H1 (cell line): ENCODE data around the gene ASH1L. TPM values are rescaled to one million over a fixed set of nuclear protein-coding genes. Genes with fewer than 3 reads are reported as not detected.

ENCODE experiments used
- CTCF ChIA-PET: fragments of 300-600 bp; sonication (Branson Sonifier 250); formaldehyde crosslinking; loops from one replicate; lab custom pipeline; 2021; ENCODE audit not compliant: partially characterized antibody; lab: Charles Lee
- POLR2A ChIA-PET: fragments of 300-600 bp; sonication (Branson Sonifier 250); formaldehyde crosslinking; loops from one replicate; lab custom pipeline; 2021; ENCODE audit warnings: inconsistent platforms; ENCODE audit not compliant: partially characterized antibody; lab: Charles Lee
- DNase-seq, 2 experiments: peaks; one replicate each; pipeline versions ENCODE4 v3.0.0 to v3.0.0-alpha.2; 2010 to 2022; ENCODE audit warnings: low spot score in 2 of 2, low read depth in 1 of 2, mixed read lengths in 1 of 2
- FAIRE-seq: peaks from 2 replicates; lab custom pipeline; 2011; peaks lifted over from hg19 to GRCh38; lab: Jason Lieb, UNC
- H2AFZ ChIP-seq: 2 replicates; pipeline ENCODE4 v1.8.1; 2012; ENCODE audit warnings: low read length, inconsistent platforms
- H2AK5ac ChIP-seq: 2 replicates; pipeline ENCODE4 v1.6.1; 2013; ENCODE audit warnings: low read depth, low read length
- H2BK120ac ChIP-seq: replicated peaks from 2 replicates; pipeline ENCODE3; 2013; ENCODE audit warnings: low read depth, low read length, inconsistent platforms
- H2BK12ac ChIP-seq: 2 replicates; pipeline ENCODE4 v1.6.1; 2013; ENCODE audit warnings: low read depth, low read length
- H2BK15ac ChIP-seq: 2 replicates; pipeline ENCODE4 v1.6.1; 2013; ENCODE audit warnings: low read length
- H2BK20ac ChIP-seq: 2 replicates; pipeline ENCODE4 v1.6.1; 2013; ENCODE audit warnings: low read length
- H2BK5ac ChIP-seq: 2 replicates; pipeline ENCODE4 v1.6.1; 2013; ENCODE audit warnings: low read depth, low read length
- H3K14ac ChIP-seq: 2 replicates; pipeline ENCODE4 v1.6.1; 2013; ENCODE audit warnings: inconsistent platforms; ENCODE audit not compliant: insufficient read length
- H3K18ac ChIP-seq: 2 replicates; pipeline ENCODE4 v1.6.1; 2013; ENCODE audit warnings: low read length; ENCODE audit errors: extremely low read depth
- H3K23ac ChIP-seq: 2 replicates; pipeline ENCODE4 v1.6.1; 2013; ENCODE audit warnings: inconsistent platforms; ENCODE audit not compliant: insufficient read length
- H3K23me2 ChIP-seq: 2 replicates; pipeline ENCODE4 v1.6.1; 2013; ENCODE audit warnings: low read depth, low read length
- H3K27ac ChIP-seq: 2 replicates; pipeline ENCODE4 v1.6.1; 2011; ENCODE audit warnings: low read depth, low read length, inconsistent platforms
- H3K27me3 ChIP-seq, 4 experiments: replicated peaks in 1 of 4; 1 replicate in 1 of 4; 2 replicates in 3 of 4; pipeline versions ENCODE4 v1.6.1 to v1.8.1; 2011 to 2013; ENCODE audit warnings: low read length in 3 of 4, mild to moderate bottlenecking in 3 of 4, inconsistent platforms in 2 of 4, mixed read lengths in 2 of 4, moderate library complexity in 1 of 4; ENCODE audit not compliant: control insufficient read depth in 3 of 4, insufficient read depth in 3 of 4; ENCODE audit errors: extremely low read depth in 1 of 4
- H3K36me3 ChIP-seq, 4 experiments: 2 replicates each; pipeline versions ENCODE4 v1.6.1 to v1.8.1; 2011 to 2013; ENCODE audit warnings: mild to moderate bottlenecking in 4 of 4, low read length in 3 of 4, moderate library complexity in 2 of 4, control low read depth in 1 of 4, inconsistent platforms in 1 of 4; ENCODE audit not compliant: insufficient read depth in 4 of 4, control insufficient read depth in 2 of 4
- H3K4ac ChIP-seq: replicated peaks from 2 replicates; pipeline ENCODE3; 2013; ENCODE audit warnings: low read length, low read depth, mixed read lengths, inconsistent platforms; ENCODE audit not compliant: insufficient read length
- H3K4me1 ChIP-seq, 4 experiments: replicated peaks in 1 of 4; 1 replicate in 1 of 4; 2 replicates in 3 of 4; pipeline versions ENCODE4 v1.6.1 to v1.8.1; 2011 to 2013; ENCODE audit warnings: low read length in 3 of 4, inconsistent platforms in 2 of 4, mixed read lengths in 1 of 4; ENCODE audit not compliant: insufficient read depth in 4 of 4, control insufficient read depth in 3 of 4
- H3K4me2 ChIP-seq, 2 experiments: 2 replicates each; pipeline versions ENCODE4 v1.6.1 to v1.8.1; 2011 to 2013; ENCODE audit warnings: low read depth in 2 of 2, low read length in 2 of 2, control low read depth in 1 of 2, inconsistent platforms in 1 of 2, mild to moderate bottlenecking in 1 of 2; ENCODE audit not compliant: insufficient read depth in 1 of 2
- H3K4me3 ChIP-seq, 4 experiments: fragments of 200-600, 300-600 bp in 1 of 4; sonication (generic), shearing (Covaris generic), sonication (Bioruptor Twin) in 1 of 4; 2 replicates each; pipeline versions ENCODE4 v1.5.1 to v1.8.1; 2011 to 2016; ENCODE audit warnings: low read length in 4 of 4, low read depth in 3 of 4, control low read depth in 2 of 4, inconsistent platforms in 2 of 4, mild to moderate bottlenecking in 2 of 4, mixed read lengths in 1 of 4, moderate library complexity in 1 of 4; ENCODE audit not compliant: insufficient read depth in 2 of 4; ENCODE audit errors: extremely low read depth in 1 of 4
- H3K56ac ChIP-seq: replicated peaks from 2 replicates; pipeline ENCODE3; 2013; ENCODE audit warnings: low read depth, mild to moderate bottlenecking, mixed read lengths, low read length, inconsistent platforms; ENCODE audit not compliant: insufficient read length
- H3K79me1 ChIP-seq: 2 replicates; pipeline ENCODE4 v1.6.1; 2013; ENCODE audit warnings: low read depth, low read length, control low read depth
- H3K79me2 ChIP-seq, 2 experiments: 2 replicates each; pipeline versions ENCODE4 v1.6.1 to v1.8.1; 2012 to 2013; ENCODE audit warnings: low read length in 2 of 2, mild to moderate bottlenecking in 2 of 2, inconsistent platforms in 1 of 2; ENCODE audit not compliant: insufficient read depth in 2 of 2, control insufficient read depth in 1 of 2
- H3K9ac ChIP-seq, 4 experiments: replicated peaks in 1 of 4; 1 replicate in 1 of 4; 2 replicates in 3 of 4; pipeline versions ENCODE4 v1.6.1 to v1.8.1; 2011 to 2013; ENCODE audit warnings: low read depth in 3 of 4, low read length in 3 of 4, control low read depth in 2 of 4, mild to moderate bottlenecking in 2 of 4, moderate library complexity in 2 of 4, inconsistent platforms in 1 of 4; ENCODE audit errors: extremely low read depth in 1 of 4
- H3K9me3 ChIP-seq, 2 experiments: 2 replicates each; pipeline versions ENCODE4 v1.6.1 to v1.8.1; 2012 to 2013; ENCODE audit warnings: mild to moderate bottlenecking in 2 of 2, moderate library complexity in 2 of 2, control low read depth in 1 of 2, inconsistent platforms in 1 of 2, low read depth in 1 of 2, low read length in 1 of 2, mixed read lengths in 1 of 2; ENCODE audit not compliant: insufficient read depth in 2 of 2
- H4K20me1 ChIP-seq, 2 experiments: replicated peaks in 1 of 2; 2 replicates each; pipeline versions ENCODE3 to v1.8.1; 2011 to 2013; ENCODE audit warnings: inconsistent platforms in 2 of 2, low read length in 2 of 2, mild to moderate bottlenecking in 1 of 2; ENCODE audit not compliant: insufficient read depth in 2 of 2, control insufficient read depth in 1 of 2
- H4K5ac ChIP-seq: 2 replicates; pipeline ENCODE4 v1.6.1; 2013; ENCODE audit warnings: low read length, low read depth, mixed read lengths, inconsistent platforms; ENCODE audit not compliant: insufficient read length
- H4K8ac ChIP-seq: 2 replicates; pipeline ENCODE4 v1.8.0; 2013; ENCODE audit warnings: mild to moderate bottlenecking, moderate library complexity, low read length, inconsistent platforms; ENCODE audit not compliant: insufficient read depth; ENCODE audit errors: extremely low read depth
- H4K91ac ChIP-seq: replicated peaks from 2 replicates; pipeline ENCODE3; 2013; ENCODE audit warnings: low read length, mixed read lengths, inconsistent platforms; ENCODE audit not compliant: insufficient read length
- BRCA1 ChIP-seq: IDR thresholded peaks from 2 replicates; pipeline ENCODE4 v1.6.1; 2012; ENCODE audit warnings: low read depth, low read length, improper control_type of control experiment
- CEBPB ChIP-seq: IDR thresholded peaks from 2 replicates; pipeline ENCODE4 v1.6.1; 2012; ENCODE audit warnings: low read depth, low read length
- CTCF ChIP-seq, 3 experiments: IDR thresholded peaks; 1 replicate in 2 of 3; 2 replicates in 1 of 3; pipeline versions ENCODE4 v1.5.1 to v1.6.1; 2011; ENCODE audit warnings: low read length in 3 of 3, mild to moderate bottlenecking in 3 of 3, inconsistent platforms in 2 of 3, low read depth in 1 of 3, moderate library complexity in 1 of 3; ENCODE audit not compliant: insufficient read depth in 1 of 3; ENCODE audit errors: control extremely low read depth in 1 of 3
- KDM1A ChIP-seq: fragments of 200-600, 300-600 bp; sonication (generic); IDR thresholded peaks from 2 replicates; pipeline ENCODE4 v1.7.1; 2016; ENCODE audit warnings: mild to moderate bottlenecking, low read length, borderline replicate concordance
- RAD21 ChIP-seq, 2 experiments: IDR thresholded peaks in 1 of 2; conservative IDR thresholded peaks in 1 of 2; 2 replicates each; pipeline ENCODE4 v1.6.1; 2011; ENCODE audit warnings: low read depth in 2 of 2, low read length in 2 of 2, improper control_type of control experiment in 1 of 2, inconsistent platforms in 1 of 2, mild to moderate bottlenecking in 1 of 2, moderate library complexity in 1 of 2
- RFX5 ChIP-seq: IDR thresholded peaks from 2 replicates; pipeline ENCODE4 v1.6.1; 2011; ENCODE audit warnings: low read depth, low read length, improper control_type of control experiment, borderline replicate concordance
- SIRT6 ChIP-seq: IDR thresholded peaks from one replicate; pipeline ENCODE4 v1.7.1; 2012; ENCODE audit warnings: low read length, inconsistent platforms
- SUZ12 ChIP-seq: fragments of 200-600 bp; sonication (generic); IDR thresholded peaks from 2 replicates; pipeline ENCODE4 v1.6.1; 2012; ENCODE audit warnings: mild to moderate bottlenecking, inconsistent platforms, low read length, moderate library complexity, mixed read lengths
- TCF12 ChIP-seq: IDR thresholded peaks from 2 replicates; pipeline ENCODE4 v1.6.1; 2011; ENCODE audit warnings: low read depth, mild to moderate bottlenecking, low read length
- WGBS, 2 experiments: shearing (Covaris generic) in 1 of 2; methylation state at CpG; one replicate each; pipeline versions ENCODE4 v1.1.6 to v1.1.7; 2013 to 2015; ENCODE audit warnings: low lambda C conversion rate in 2 of 2, mixed read lengths in 2 of 2, inconsistent platforms in 1 of 2, low coverage in 1 of 2, missing lambda C conversion rate in 1 of 2; ENCODE audit not compliant: insufficient replicate concordance in 2 of 2, insufficient coverage in 1 of 2, insufficient read length in 1 of 2; ENCODE audit errors: extremely low coverage in 1 of 2, missing lambda C conversion rate in 1 of 2; 5-methylcytosine and 5-hydroxymethylcytosine counted together
- polyA plus RNA-seq, 7 experiments: library from polyadenylated mRNA; depleted of rRNA in 3 of 7; stranded (reverse) in 5 of 7; unstranded in 2 of 7; fragments of >200 nt in 5 of 7; fragments of 200-250 nt in 2 of 7; gene quantifications; 1 replicate in 5 of 7; 2 replicates in 1 of 7; 4 replicates in 1 of 7; pipeline versions ENCODE4 v1.2.1 to v1.2.3, GENCODE V29; 2011 to 2013; ENCODE audit warnings: missing spikeins in 2 of 7, mixed read lengths in 2 of 7
- total RNA-seq: library from RNA; stranded (reverse); fragmentation: NEBNext Ultra II Directional; extraction: Animal tissue kit (Norgen Biotek cat#: 25700); gene quantifications from 2 replicates; pipeline ENCODE4 v1.2.1, GENCODE V29; 2021

The ASH1L gene
- total and polyA plus RNA-seq, 2 of the 8 experiments (the other 6 are each of a cell fraction or from before 2014, with no cell fraction given), result 7.5 to 27.6 TPM

GRCh38 chr1:155383406-155383805, 179.2 kb downstream of the ASH1L start:
- Histone ChIP-seq H4K8ac (no peak overlapping the region), H3K4ac (no peak overlapping the region), H3K18ac (no peak overlapping the region), H3K4me3 (no peak overlapping the region), H3K27ac (no peak overlapping the region), H3K27me3 (no peaks in the 10 kb centered on the region), H3K23ac (no peak overlapping the region), H2AFZ (no peak overlapping the region), H3K4me1 (no peaks in the 10 kb centered on the region), H3K9me3 (no peaks in the 10 kb centered on the region), H3K4me2 (no peak overlapping the region), H3K79me1 (no peaks in the 10 kb centered on the region), H4K5ac (no peak overlapping the region), H2BK120ac (no peak overlapping the region), H2BK12ac (no peak overlapping the region), H2BK20ac (no peak overlapping the region), H3K14ac (no peak overlapping the region), H3K36me3 (peaks cover 0 to 16% (median 3%) of the 10 kb centered on the region in 4 experiments; a peak in 3 of 8 replicates), H3K9ac (no peak overlapping the region), H4K20me1 (no peaks in the 10 kb centered on the region), H2BK15ac (no peak overlapping the region), H4K91ac (no peak overlapping the region), H3K56ac (no peak overlapping the region), H3K23me2 (no peaks in the 10 kb centered on the region), H2BK5ac (no peak overlapping the region), H2AK5ac (no peak overlapping the region), H3K79me2 (no peaks in the 10 kb centered on the region)
- TF ChIP-seq TCF12 (no peak), CTCF (IDR thresholded peaks at IDR 0.05; ENCODE audit: control extremely low read depth in 1 of 3, insufficient read depth in 1 of 3, low read depth in 1 of 3, low read length in 3 of 3) (no peak), SUZ12 (no peak), RFX5 (no peak), BRCA1 (no peak), RAD21 (IDR thresholded peaks at IDR 0.05 in 1 of 2, conservative IDR thresholded peaks at IDR 0.05 in 1 of 2; ENCODE audit: low read depth in 2 of 2, low read length in 2 of 2) (no peak), KDM1A (no peak), CEBPB (no peak), SIRT6 (no peak)
- DNase-seq, result no peak
- ChIA-PET POLR2A (interaction anchor here (0.6 kb wide), 1 partner anchor 74 kb away, joined by 3 read pairs; no protein-coding TSS in a partner anchor), CTCF (interaction anchor here (0.6 to 0.8 kb wide), 2 partner anchors 13 to 132 kb away, joined by 3 to 4 read pairs; no protein-coding TSS in a partner anchor)
- WGBS, 2 experiments, result 95% methylated on average over 1 of the region's 1 CpG; no CpG with 5 or more reads in 1 of the 2 experiments
- no peak for FAIRE-seq
